OCI-LY7 (cell line): ENCODE measurements around the gene ARHGEF18.

Experiments used
- CTCF ChIP-seq: fragments of 200-600 bp; sonication (generic); conservative IDR thresholded peaks from 2 replicates; pipeline ENCODE4 v1.5.1; 2014; ENCODE audit warnings: mild to moderate bottlenecking, antibody characterized with exemption, low read length, moderate library complexity, mixed read lengths
- EZH2phosphoT487 ChIP-seq: fragments of 200-600 bp; sonication (generic); IDR thresholded peaks from 2 replicates; pipeline ENCODE4 v1.6.1; 2018; ENCODE audit warnings: low read depth, borderline replicate concordance, mild to moderate bottlenecking, mixed run types, antibody characterized with exemption, low read length, moderate library complexity, mixed read lengths

- TF ChIP-seq CTCF, result no peak
- no peak for TF ChIP-seq EZH2phosphoT487
Observed at GRCh38 chr19:7368456-7368855, 19.7 kb downstream of the ARHGEF18 start.
